Neural cell (in vitro differentiated cells): ENCODE results near the gene PRKX.

ENCODE experiments used
- CTCF ChIP-seq: fragments of 450-650 bp; IDR thresholded peaks from 2 replicates; pipeline ENCODE4 v1.5.1; 2014; ENCODE audit warnings: antibody characterized with exemption, mild to moderate bottlenecking, moderate library complexity; ENCODE audit not compliant: poor library complexity, severe bottlenecking
- EP300 ChIP-seq: fragments of 450-650 bp; conservative IDR thresholded peaks from 2 replicates; pipeline ENCODE4 v1.6.1; 2014; ENCODE audit warnings: antibody characterized with exemption, mild to moderate bottlenecking, moderate library complexity; ENCODE audit not compliant: poor library complexity, severe bottlenecking
- EZH2 ChIP-seq: fragments of 200-600, 300-800 bp; shearing (Covaris generic), sonication (generic); IDR thresholded peaks from 2 replicates; pipeline ENCODE4 v1.6.1; 2014; ENCODE audit warnings: antibody characterized with exemption, low read length, borderline replicate concordance, mild to moderate bottlenecking; ENCODE audit not compliant: insufficient read depth, poor library complexity, severe bottlenecking
- MXI1 ChIP-seq: fragments of 450-650 bp; conservative IDR thresholded peaks from 2 replicates; pipeline ENCODE4 v1.6.1; 2014; ENCODE audit warnings: antibody characterized with exemption, mild to moderate bottlenecking; ENCODE audit not compliant: poor library complexity, severe bottlenecking
- POLR2AphosphoS5 ChIP-seq: IDR thresholded peaks from 2 replicates; pipeline ENCODE4 v1.6.1; 2012
- RAD21 ChIP-seq: fragments of 450-650 bp; conservative IDR thresholded peaks from 2 replicates; pipeline ENCODE4 v1.6.1; 2014; ENCODE audit warnings: antibody characterized with exemption, mild to moderate bottlenecking, moderate library complexity
- TAF1 ChIP-seq: IDR thresholded peaks from 2 replicates; pipeline ENCODE4 v1.6.1; 2012; ENCODE audit warnings: low read depth

- TF ChIP-seq CTCF: no peak
- no peak for TF ChIP-seq MXI1
- no peak for TF ChIP-seq RAD21
- TF ChIP-seq EP300: no peak
- TF ChIP-seq EZH2: no peak
- TF ChIP-seq TAF1: no peak
- TF ChIP-seq POLR2AphosphoS5: no peak
Measured at GRCh38 chrX:3592184-3592583, 121.3 kb downstream of the PRKX start.
